Esophagus muscularis mucosa (tissue), 4 donors: ENCODE data around the gene ZFP36L1.

Experiments
- EP300 ChIP-seq: sonication (generic); formaldehyde crosslinking; IDR thresholded peaks from one replicate; pipeline ENCODE4 v1.6.1; 2017; ENCODE audit warnings: antibody characterized with exemption
- POLR2A ChIP-seq: fragments of 450-650 bp; IDR thresholded peaks from one replicate; pipeline ENCODE4 v1.6.1; 2017; ENCODE audit warnings: antibody characterized with exemption, moderate library complexity, mild to moderate bottlenecking, low read depth
- TF ChIP-seq, protein P1 (sequence below), 3 experiments: fragments of 200-600 bp in 2 of 3; fragments of 450-650 bp in 1 of 3; sonication (generic) in 2 of 3; IDR thresholded peaks; one replicate each; pipeline ENCODE4 v1.5.1; 2017 to 2019; ENCODE audit warnings: antibody characterized with exemption in 3 of 3, mild to moderate bottlenecking in 2 of 3, moderate library complexity in 1 of 3

DNA sequence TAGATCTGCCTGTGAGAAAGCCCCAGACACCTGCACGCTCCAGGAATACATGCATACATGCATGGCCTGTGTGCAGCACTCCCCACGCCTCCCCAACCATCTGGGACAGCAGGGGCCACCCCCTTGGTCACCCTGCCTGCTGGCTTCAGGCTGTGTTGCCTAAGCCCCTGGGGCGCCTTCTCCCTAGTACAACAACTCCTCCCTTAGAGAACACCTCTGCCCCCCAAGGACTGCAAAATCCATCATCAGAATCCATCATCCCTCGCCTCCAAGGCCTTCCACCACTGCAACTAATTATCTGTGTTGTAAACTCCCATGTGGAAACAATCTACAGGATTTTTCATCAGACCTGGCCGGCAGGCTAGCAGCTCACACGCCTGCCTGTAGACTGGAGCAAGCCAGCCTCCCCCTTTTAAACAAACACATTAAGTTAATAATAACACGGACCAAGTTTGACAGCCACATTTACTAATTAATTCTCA lies 36.8 kb downstream of the ZFP36L1 start:
- TF ChIP-seq, protein P1, sequence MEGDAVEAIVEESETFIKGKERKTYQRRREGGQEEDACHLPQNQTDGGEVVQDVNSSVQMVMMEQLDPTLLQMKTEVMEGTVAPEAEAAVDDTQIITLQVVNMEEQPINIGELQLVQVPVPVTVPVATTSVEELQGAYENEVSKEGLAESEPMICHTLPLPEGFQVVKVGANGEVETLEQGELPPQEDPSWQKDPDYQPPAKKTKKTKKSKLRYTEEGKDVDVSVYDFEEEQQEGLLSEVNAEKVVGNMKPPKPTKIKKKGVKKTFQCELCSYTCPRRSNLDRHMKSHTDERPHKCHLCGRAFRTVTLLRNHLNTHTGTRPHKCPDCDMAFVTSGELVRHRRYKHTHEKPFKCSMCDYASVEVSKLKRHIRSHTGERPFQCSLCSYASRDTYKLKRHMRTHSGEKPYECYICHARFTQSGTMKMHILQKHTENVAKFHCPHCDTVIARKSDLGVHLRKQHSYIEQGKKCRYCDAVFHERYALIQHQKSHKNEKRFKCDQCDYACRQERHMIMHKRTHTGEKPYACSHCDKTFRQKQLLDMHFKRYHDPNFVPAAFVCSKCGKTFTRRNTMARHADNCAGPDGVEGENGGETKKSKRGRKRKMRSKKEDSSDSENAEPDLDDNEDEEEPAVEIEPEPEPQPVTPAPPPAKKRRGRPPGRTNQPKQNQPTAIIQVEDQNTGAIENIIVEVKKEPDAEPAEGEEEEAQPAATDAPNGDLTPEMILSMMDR (IDR thresholded peaks at IDR 0.05): no peak
- no peak for TF ChIP-seq EP300
- no peak for TF ChIP-seq POLR2A
